ENCODE results near the gene CHL1. TPM values are rescaled to one million over a fixed set of nuclear protein-coding genes. Genes with fewer than 3 reads are reported as not detected.

Gene CHL1
- total RNA-seq, 1 donor from 2014 or later: 16.0 TPM

GRCh38 chr3:204102-204501 lies 7.5 kb downstream of the CHL1 start:
- no peak overlapping the region for H3K4me3 ChIP-seq
- H3K4me1 ChIP-seq: no peaks in the 10 kb centered on the region
- no peak for DNase-seq
- ATAC-seq: no peak
- intact Hi-C loops (cut with DNase I): no loop called here
- no peaks in the 10 kb centered on the region for H3K27me3 ChIP-seq
- no peak for TF ChIP-seq CTCF (IDR thresholded peaks at IDR 0.05)
- no peak overlapping the region for H3K27ac ChIP-seq
- H3K9me3 ChIP-seq: no peaks in the 10 kb centered on the region
- no peaks in the 10 kb centered on the region for H3K36me3 ChIP-seq

- no peak for TF ChIP-seq CTCF (IDR thresholded peaks at IDR 0.05)
- ATAC-seq (no peak), DNase-seq (no peak)
- H3K36me3 ChIP-seq: no peaks in the 10 kb centered on the region
- H3K4me3 ChIP-seq: no peak overlapping the region
- no peak overlapping the region for H3K27ac ChIP-seq
- H3K4me1 ChIP-seq: no peaks in the 10 kb centered on the region
- intact Hi-C loops (cut with DNase I): no loop called here
- no peaks in the 10 kb centered on the region for H3K9me3 ChIP-seq
- H3K27me3 ChIP-seq: no peaks in the 10 kb centered on the region
Measured at GRCh38 chr3:207973-208372, 11.4 kb downstream of the CHL1 start.

GRCh38 chr3:210669-211068 lies 14.1 kb downstream of the CHL1 start:
- ATAC-seq: no peak
- TF ChIP-seq CTCF (IDR thresholded peaks at IDR 0.05): no peak
- H3K4me1 ChIP-seq: no peaks in the 10 kb centered on the region
- H3K4me3 ChIP-seq: no peak overlapping the region
- no peaks in the 10 kb centered on the region for H3K27me3 ChIP-seq
- H3K9me3 ChIP-seq: no peaks in the 10 kb centered on the region
- intact Hi-C loops (cut with DNase I): no loop called here
- H3K36me3 ChIP-seq: no peaks in the 10 kb centered on the region
- H3K27ac ChIP-seq: no peak overlapping the region
- no peak for DNase-seq

GRCh38 chr3:212432-212831 lies 15.9 kb downstream of the CHL1 start:
- H3K9me3 ChIP-seq: no peaks in the 10 kb centered on the region
- DNase-seq: no peak
- H3K4me1 ChIP-seq: no peaks in the 10 kb centered on the region
- no peak for TF ChIP-seq CTCF (IDR thresholded peaks at IDR 0.05)
- intact Hi-C loops (cut with DNase I): no loop called here
- no peak overlapping the region for H3K4me3 ChIP-seq
- H3K36me3 ChIP-seq: no peaks in the 10 kb centered on the region
- H3K27me3 ChIP-seq: no peaks in the 10 kb centered on the region
- no peak overlapping the region for H3K27ac ChIP-seq
- no peak for ATAC-seq

- DNase-seq: no peak
- H3K27ac ChIP-seq: no peak overlapping the region
- peaks cover under 1% of the 10 kb centered on the region for H3K9me3 ChIP-seq
- no peak for ATAC-seq
- no peak for TF ChIP-seq CTCF (IDR thresholded peaks at IDR 0.05)
- H3K27me3 ChIP-seq: no peaks in the 10 kb centered on the region
- intact Hi-C loops (cut with DNase I): no loop called here
- H3K4me3 ChIP-seq: no peak overlapping the region
- H3K36me3 ChIP-seq: no peaks in the 10 kb centered on the region
- no peaks in the 10 kb centered on the region for H3K4me1 ChIP-seq
Measured at GRCh38 chr3:217099-217813, 20.7 kb downstream of the CHL1 start.

GRCh38 chr3:217948-218347 lies 21.4 kb downstream of the CHL1 start:
- TF ChIP-seq CTCF (IDR thresholded peaks at IDR 0.05): no peak
- no peaks in the 10 kb centered on the region for H3K36me3 ChIP-seq
- DNase-seq (no peak), ATAC-seq (no peak)
- no peak overlapping the region for H3K27ac ChIP-seq
- no peak overlapping the region for H3K4me3 ChIP-seq
- peaks cover 7% of the 10 kb centered on the region for H3K9me3 ChIP-seq
- H3K4me1 ChIP-seq: no peaks in the 10 kb centered on the region
- intact Hi-C loops (cut with DNase I): no loop called here
- H3K27me3 ChIP-seq: no peaks in the 10 kb centered on the region

Data from upper lobe of right lung (tissue), 1 donor.